NCI-H2029 (cell line): ENCODE measurements around the gene DNAI4.

Source experiments
- DNase-seq: peaks from one replicate; lab custom pipeline; 2025; lab: John Stamatoyannopoulos, UW

Gene DNAI4

DNA sequence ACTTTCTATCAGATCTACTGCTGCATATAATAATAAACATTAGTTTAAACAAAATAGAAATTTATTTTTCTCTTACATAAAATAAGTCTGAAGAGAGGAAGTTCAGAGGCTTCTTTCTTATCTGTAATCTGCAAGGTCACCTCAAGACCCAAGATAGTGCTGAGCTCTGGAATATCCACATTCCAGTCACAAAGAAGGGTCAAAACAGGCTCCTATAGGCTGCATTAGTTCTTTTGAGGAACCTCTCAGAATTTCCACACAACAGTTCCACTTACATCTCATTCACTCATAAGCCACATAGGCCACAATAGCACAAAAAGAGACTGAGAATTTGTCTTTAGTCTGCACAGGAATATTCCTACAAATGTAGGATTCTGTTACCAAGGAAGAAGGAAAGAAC lies 157.0 kb downstream of the DNAI4 start:
- no peak for DNase-seq

DNA sequence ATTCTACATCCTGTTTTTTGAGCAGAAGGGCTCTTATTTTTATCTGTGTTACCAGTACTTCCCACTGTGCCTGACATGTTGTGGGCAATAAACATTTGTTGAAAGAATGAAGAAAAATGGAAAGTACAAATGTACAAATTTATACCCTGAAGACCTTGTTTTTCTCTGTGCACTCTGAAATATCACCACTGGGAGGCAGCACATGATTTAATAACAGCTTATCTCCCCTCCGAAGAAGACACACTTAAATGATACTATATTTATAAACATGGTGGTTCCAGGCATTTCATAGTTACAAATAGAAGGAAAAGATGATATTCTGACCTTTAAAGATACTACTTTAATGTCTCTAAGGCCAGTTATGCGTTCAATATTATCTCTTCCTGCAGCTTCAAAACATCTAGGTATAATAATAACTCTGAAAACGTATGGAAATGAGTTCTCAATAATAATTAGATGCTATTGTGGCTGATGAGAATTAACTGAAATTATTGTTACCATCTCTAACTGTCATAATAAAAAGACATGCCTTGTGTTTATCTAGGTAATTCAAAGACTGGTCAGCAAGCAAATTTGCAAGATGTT lies 159.6 kb downstream of the DNAI4 start:
- peak; percentile 19 for DNase-seq
